ENCODE measurements around the gene OSBPL7. TPM values are rescaled to one million over a fixed set of nuclear protein-coding genes. Genes with fewer than 3 reads are reported as not detected.

The OSBPL7 gene
- total RNA-seq, 1 donor from 2014 or later, result 21.4 TPM

- Mint-ChIP-seq H3K27me3 (ENCODE audit: low read depth, unreplicated experiment) (no peaks in the 10 kb centered on the region), H3K4me1 (ENCODE audit: low read depth, unreplicated experiment) (peaks cover 6% of the 10 kb centered on the region), H3K27ac (ENCODE audit: unreplicated experiment) (peak overlapping the region; percentile 83), H3K4me3 (ENCODE audit: unreplicated experiment) (peak overlapping the region; percentile 96), H3K9me3 (ENCODE audit: unreplicated experiment) (no peaks in the 10 kb centered on the region), H3K36me3 (ENCODE audit: low read depth, unreplicated experiment) (peaks cover 14% of the 10 kb centered on the region)
- DNase-seq (ENCODE audit: low read depth), result no peak
- Histone ChIP-seq H3K27ac (ENCODE audit: low read depth, low read length) (peak overlapping the region; percentile 30), H3K27me3 (ENCODE audit: insufficient read depth, low read length) (no peaks in the 10 kb centered on the region), H3K4me1 (ENCODE audit: insufficient read depth, low read length) (peaks cover 15% of the 10 kb centered on the region), H3K9me3 (ENCODE audit: insufficient read depth, low read depth, low read length) (no peaks in the 10 kb centered on the region), H2AFZ (ENCODE audit: low read depth, low read length) (peak overlapping the region; percentile 90), H3K4me3 (ENCODE audit: insufficient read depth, low read depth, low read length) (peak overlapping the region; percentile 79), H4K20me1 (ENCODE audit: insufficient read depth, low read length) (peaks cover 10% of the 10 kb centered on the region), H3K4me2 (ENCODE audit: low read length) (peak overlapping the region; percentile 92), H3K79me2 (ENCODE audit: insufficient read depth, low read length) (peaks cover 4% of the 10 kb centered on the region), H3K36me3 (ENCODE audit: insufficient read depth, low read length) (peaks cover 18% of the 10 kb centered on the region), H3K9ac (ENCODE audit: low read length) (peak overlapping the region; percentile 83)
- no peak for FAIRE-seq
- TF ChIP-seq EZH2 (IDR thresholded peaks at IDR 0.05; ENCODE audit: insufficient read depth, low read length), result no peak
- TF ChIP-seq CTCF (IDR thresholded peaks at IDR 0.05; ENCODE audit: insufficient read depth, low read depth, low read length), result no peak
Measured at GRCh38 chr17:47821031-47821423, 567 bp downstream of the OSBPL7 start.

GRCh38 chr17:47820033-47820789 is 1.4 kb downstream of the OSBPL7 start:
- Histone ChIP-seq H3K27me3 (ENCODE audit: insufficient read depth, low read length) (no peaks in the 10 kb centered on the region), H4K20me1 (ENCODE audit: insufficient read depth, low read length) (peaks cover 10% of the 10 kb centered on the region), H3K9ac (ENCODE audit: low read length) (no peak overlapping the region), H3K4me1 (ENCODE audit: insufficient read depth, low read length) (peaks cover 15% of the 10 kb centered on the region), H3K9me3 (ENCODE audit: insufficient read depth, low read depth, low read length) (no peaks in the 10 kb centered on the region), H3K79me2 (ENCODE audit: insufficient read depth, low read length) (peaks cover 4% of the 10 kb centered on the region), H3K4me2 (ENCODE audit: low read length) (peak overlapping the region; percentile 92), H3K36me3 (ENCODE audit: insufficient read depth, low read length) (peaks cover 17% of the 10 kb centered on the region), H3K4me3 (ENCODE audit: insufficient read depth, low read depth, low read length) (peak overlapping the region; percentile 79), H3K27ac (ENCODE audit: low read depth, low read length) (no peak overlapping the region), H2AFZ (ENCODE audit: low read depth, low read length) (no peak overlapping the region)
- Mint-ChIP-seq H3K4me3 (ENCODE audit: unreplicated experiment) (peak overlapping the region; percentile 96), H3K9me3 (ENCODE audit: unreplicated experiment) (no peaks in the 10 kb centered on the region), H3K36me3 (ENCODE audit: low read depth, unreplicated experiment) (peaks cover 16% of the 10 kb centered on the region), H3K27me3 (ENCODE audit: low read depth, unreplicated experiment) (no peaks in the 10 kb centered on the region), H3K4me1 (ENCODE audit: low read depth, unreplicated experiment) (peaks cover 6% of the 10 kb centered on the region), H3K27ac (ENCODE audit: unreplicated experiment) (peak overlapping the region; percentile 58)
- TF ChIP-seq CTCF (IDR thresholded peaks at IDR 0.05; ENCODE audit: insufficient read depth, low read depth, low read length) (no peak), EZH2 (IDR thresholded peaks at IDR 0.05; ENCODE audit: insufficient read depth, low read length) (no peak)
- FAIRE-seq, result no peak
- DNase-seq (ENCODE audit: low read depth), result no peak

GRCh38 chr17:47819475-47819874 is 2.1 kb downstream of the OSBPL7 start:
- FAIRE-seq, result no peak
- H3K4me3 ChIP-seq (ENCODE audit: insufficient read depth, low read depth, low read length), result no peak overlapping the region
- no peak overlapping the region for H3K4me2 ChIP-seq (ENCODE audit: low read length)
- H3K4me3 Mint-ChIP-seq (ENCODE audit: unreplicated experiment), result no peak overlapping the region
- no peaks in the 10 kb centered on the region for H3K9me3 Mint-ChIP-seq (ENCODE audit: unreplicated experiment)
- DNase-seq (ENCODE audit: low read depth), result no peak
- no peaks in the 10 kb centered on the region for H3K27me3 ChIP-seq (ENCODE audit: insufficient read depth, low read length)
- H3K79me2 ChIP-seq (ENCODE audit: insufficient read depth, low read length), result peaks cover 4% of the 10 kb centered on the region
- H3K9ac ChIP-seq (ENCODE audit: low read length), result no peak overlapping the region
- no peak overlapping the region for H2AFZ ChIP-seq (ENCODE audit: low read depth, low read length)
- TF ChIP-seq CTCF (IDR thresholded peaks at IDR 0.05; ENCODE audit: insufficient read depth, low read depth, low read length), result no peak
- TF ChIP-seq EZH2 (IDR thresholded peaks at IDR 0.05; ENCODE audit: insufficient read depth, low read length), result no peak
- peaks cover 15% of the 10 kb centered on the region for H3K4me1 ChIP-seq (ENCODE audit: insufficient read depth, low read length)
- no peak overlapping the region for H3K27ac Mint-ChIP-seq (ENCODE audit: unreplicated experiment)
- no peaks in the 10 kb centered on the region for H3K27me3 Mint-ChIP-seq (ENCODE audit: low read depth, unreplicated experiment)
- H3K36me3 Mint-ChIP-seq (ENCODE audit: low read depth, unreplicated experiment), result peaks cover 17% of the 10 kb centered on the region
- H4K20me1 ChIP-seq (ENCODE audit: insufficient read depth, low read length), result peaks cover 10% of the 10 kb centered on the region
- H3K36me3 ChIP-seq (ENCODE audit: insufficient read depth, low read length), result peaks cover 17% of the 10 kb centered on the region
- H3K27ac ChIP-seq (ENCODE audit: low read depth, low read length), result no peak overlapping the region
- no peaks in the 10 kb centered on the region for H3K9me3 ChIP-seq (ENCODE audit: insufficient read depth, low read depth, low read length)
- peaks cover 6% of the 10 kb centered on the region for H3K4me1 Mint-ChIP-seq (ENCODE audit: low read depth, unreplicated experiment)

Data from astrocyte (in vitro differentiated cells and primary cell).